SK-N-MC (cell line): ENCODE measurements around the gene ZFP36.

Experiments used
- DNase-seq: peaks from one replicate; pipeline ENCODE4 v3.0.0-alpha.2; 2011; ENCODE audit warnings: low read depth, low spot score
- H3K27ac ChIP-seq: fragments of 200-600 bp; sonication (generic); 2 replicates; pipeline ENCODE4 v1.5.1; 2016; ENCODE audit warnings: mixed run types
- H3K36me3 ChIP-seq: fragments of 200-600 bp; sonication (generic); 2 replicates; pipeline ENCODE4 v1.6.1; 2017; ENCODE audit warnings: antibody characterized with exemption, low read length, mixed read lengths; ENCODE audit not compliant: insufficient read depth
- H3K4me3 ChIP-seq: fragments of 200-600 bp; sonication (generic); 2 replicates; pipeline ENCODE4 v1.5.1; 2016
- H3K9ac ChIP-seq: fragments of 200-600 bp; sonication (generic); 2 replicates; pipeline ENCODE4 v1.8.0; 2017; ENCODE audit warnings: mixed run types, mixed read lengths; ENCODE audit not compliant: insufficient read length
- H3K9me3 ChIP-seq: fragments of 200-600 bp; sonication (generic); 2 replicates; pipeline ENCODE4 v1.6.1; 2017; ENCODE audit warnings: low read depth, mild to moderate bottlenecking, antibody characterized with exemption, low read length, moderate library complexity, mixed read lengths
- EZH2 ChIP-seq: fragments of 200-600 bp; sonication (generic); IDR thresholded peaks from one replicate; pipeline ENCODE4 v1.6.1; 2017; ENCODE audit warnings: antibody characterized with exemption
- FOXP2 ChIP-seq: optimal IDR thresholded peaks from 2 replicates; pipeline ENCODE3; 2011; ENCODE audit warnings: mild to moderate bottlenecking, moderate library complexity; ENCODE audit not compliant: insufficient read depth; ENCODE audit errors: extremely low read length, control extremely low read depth
- POLR2AphosphoS5 ChIP-seq: IDR thresholded peaks from 2 replicates; pipeline ENCODE4 v1.6.1; 2012; ENCODE audit warnings: mild to moderate bottlenecking, low read depth, low read length, borderline replicate concordance

The ZFP36 gene

GRCh38 chr19:39428283-39429112 lies 21.9 kb downstream of the ZFP36 start:
- DNase-seq: no peak
- peaks cover 16% of the 10 kb centered on the region for H3K36me3 ChIP-seq
- TF ChIP-seq POLR2AphosphoS5 (no peak), EZH2 (no peak), FOXP2 (no peak)
- no peak overlapping the region for H3K9ac ChIP-seq
- peak overlapping the region; percentile 85 for H3K27ac ChIP-seq
- peak overlapping the region; percentile 45 for H3K4me3 ChIP-seq
- no peaks in the 10 kb centered on the region for H3K9me3 ChIP-seq

GRCh38 chr19:39430675-39431593 lies 24.3 kb downstream of the ZFP36 start:
- TF ChIP-seq EZH2 (no peak), POLR2AphosphoS5 (peak; percentile 54; the same call in 1 of the 2 replicates), FOXP2 (no peak)
- H3K36me3 ChIP-seq: peaks cover 36% of the 10 kb centered on the region
- no peaks in the 10 kb centered on the region for H3K9me3 ChIP-seq
- H3K4me3 ChIP-seq: no peak overlapping the region
- no peak overlapping the region for H3K9ac ChIP-seq
- DNase-seq: no peak
- H3K27ac ChIP-seq: peak overlapping the region; percentile 60; the same call in 1 of the 2 replicates

GRCh38 chr19:39432677-39433025 lies 26.0 kb downstream of the ZFP36 start:
- H3K9ac ChIP-seq: no peak overlapping the region
- TF ChIP-seq EZH2: no peak
- TF ChIP-seq POLR2AphosphoS5: no peak
- TF ChIP-seq FOXP2: no peak
- DNase-seq: no peak
- H3K9me3 ChIP-seq: no peaks in the 10 kb centered on the region
- peaks cover 36% of the 10 kb centered on the region for H3K36me3 ChIP-seq
- H3K27ac ChIP-seq: no peak overlapping the region
- H3K4me3 ChIP-seq: no peak overlapping the region

- peaks cover 36% of the 10 kb centered on the region for H3K36me3 ChIP-seq
- peak overlapping the region; percentile 98 for H3K9ac ChIP-seq
Observed at GRCh38 chr19:39433480-39434079, 26.9 kb downstream of the ZFP36 start.

GRCh38 chr19:39434123-39435076 lies 27.8 kb downstream of the ZFP36 start:
- Histone ChIP-seq H3K36me3 (peaks cover 36% of the 10 kb centered on the region), H3K27ac (peak overlapping the region; percentile 58), H3K9me3 (no peaks in the 10 kb centered on the region), H3K4me3 (peak overlapping the region; percentile 85), H3K9ac (peak overlapping the region; percentile 98)
- no peak for DNase-seq
- no peak for TF ChIP-seq FOXP2
- TF ChIP-seq POLR2AphosphoS5: no peak
- no peak for TF ChIP-seq EZH2

More at GRCh38 chr19:39433480-39434079, 26.9 kb downstream of the ZFP36 start:
- peak overlapping the region; percentile 58 for H3K27ac ChIP-seq
- peak overlapping the region; percentile 85 for H3K4me3 ChIP-seq
- DNase-seq: no peak
- no peaks in the 10 kb centered on the region for H3K9me3 ChIP-seq
- TF ChIP-seq EZH2 (no peak), POLR2AphosphoS5 (peak; percentile 23; the same call in 1 of the 2 replicates)

GRCh38 chr19:39435499-39436349 lies 29.1 kb downstream of the ZFP36 start, which contains the start of gene RPS16:
Gene RPS16, minus strand, starts transcription at chr19:39435949. Its CDS starts 54 bp downstream, at chr19:39435895.
- H3K36me3 ChIP-seq: peaks cover 36% of the 10 kb centered on the region
- H3K9me3 ChIP-seq: no peaks in the 10 kb centered on the region
- H3K27ac ChIP-seq: peak within 1 kb of the TSS; percentile 95
- H3K9ac ChIP-seq: peak within 1 kb of the TSS; percentile 100
- peak within 1 kb of the TSS; percentile 85 for H3K4me3 ChIP-seq
- TF ChIP-seq FOXP2: peak; percentile 80
- TF ChIP-seq EZH2: no peak
- peak; percentile 100 for TF ChIP-seq POLR2AphosphoS5
- DNase-seq: peak; percentile 66

- no peaks in the 10 kb centered on the region for H3K9me3 ChIP-seq
- peak overlapping the region; percentile 85 for H3K4me3 ChIP-seq
- TF ChIP-seq POLR2AphosphoS5: no peak
- TF ChIP-seq EZH2: no peak
- no peak for TF ChIP-seq FOXP2
- peak overlapping the region; percentile 95 for H3K27ac ChIP-seq
- no peak for DNase-seq
- H3K36me3 ChIP-seq: peaks cover 36% of the 10 kb centered on the region
- peak overlapping the region; percentile 100 for H3K9ac ChIP-seq
Observed at GRCh38 chr19:39436350-39436716, 29.7 kb downstream of the ZFP36 start.
